IMR-90 (cell line): ENCODE data around the gene XRCC4. TPM values are rescaled to one million over a fixed set of nuclear protein-coding genes. Genes with fewer than 3 reads are reported as not detected.

Experiments used
- ATAC-seq: fragments of 200-7000 bp; cut with Tn5 transposase; 2 replicates; pipeline ENCODE4 v1.9.1; 2020; ENCODE audit warnings: low read depth, mild to moderate bottlenecking, moderate library complexity
- BruUV-seq: library from RNA; stranded (reverse); fragments of 400-500 nt; replicated peaks from 2 replicates; lab custom pipeline; 2021; lab: Mats Ljungman, UMichigan
- CTCF ChIA-PET: fragments of 300-600 bp; formaldehyde crosslinking; extraction: SDS; loops from one replicate; lab custom pipeline; 2021; ENCODE audit warnings: antibody characterized with exemption; lab: Yijun Ruan, JAX
- POLR2A ChIA-PET: fragments of 300-600 bp; sonication (Branson Sonifier 250); formaldehyde crosslinking; loops from one replicate; lab custom pipeline; 2022; ENCODE audit warnings: antibody characterized with exemption; ENCODE audit not compliant: unreplicated experiment; lab: Charles Lee
- DNase-seq: peaks from one replicate; pipeline ENCODE4 v3.0.0; 2013
- H2AFZ ChIP-seq: replicated peaks from 2 replicates; pipeline ENCODE3; 2013; ENCODE audit warnings: low read length, mild to moderate bottlenecking; ENCODE audit not compliant: poor library complexity
- H2AK5ac ChIP-seq: 2 replicates; pipeline ENCODE4 v1.6.1; 2013; ENCODE audit warnings: low read depth, low read length, inconsistent platforms
- H2AK9ac ChIP-seq: replicated peaks from 2 replicates; pipeline ENCODE3; 2013; ENCODE audit warnings: mild to moderate bottlenecking, low read depth, low read length, moderate library complexity; ENCODE audit not compliant: poor library complexity
- H2BK120ac ChIP-seq: 2 replicates; pipeline ENCODE4 v1.6.1; 2013; ENCODE audit warnings: low read depth, low read length, inconsistent platforms
- H2BK15ac ChIP-seq: 3 replicates; pipeline ENCODE4 v1.6.1; 2013; ENCODE audit warnings: low read depth, low read length, inconsistent platforms
- H2BK20ac ChIP-seq: 2 replicates; pipeline ENCODE4 v1.6.1; 2013; ENCODE audit warnings: low read depth, mild to moderate bottlenecking, inconsistent platforms, low read length, moderate library complexity
- H2BK5ac ChIP-seq: 2 replicates; pipeline ENCODE4 v1.6.1; 2013; ENCODE audit warnings: mild to moderate bottlenecking, low read depth, low read length, inconsistent platforms; ENCODE audit not compliant: poor library complexity, severe bottlenecking
- H3K14ac ChIP-seq: replicated peaks from 2 replicates; pipeline ENCODE4 v1.6.1; 2013; ENCODE audit warnings: low read depth, low read length, inconsistent platforms
- H3K18ac ChIP-seq: 2 replicates; pipeline ENCODE4 v1.6.1; 2013; ENCODE audit warnings: low read depth, low read length, control low read depth
- H3K23ac ChIP-seq: 2 replicates; pipeline ENCODE4 v1.6.1; 2013; ENCODE audit warnings: low read depth, low read length, inconsistent platforms
- H3K27ac ChIP-seq: 2 replicates; pipeline ENCODE4 v1.5.1; 2013; ENCODE audit warnings: mild to moderate bottlenecking, control low read depth, low read length; ENCODE audit not compliant: insufficient read depth
- H3K27me3 ChIP-seq: 2 replicates; pipeline ENCODE4 v1.6.1; 2013; ENCODE audit warnings: low read length; ENCODE audit not compliant: control insufficient read depth, insufficient read depth
- H3K36me3 ChIP-seq: 2 replicates; pipeline ENCODE4 v1.6.1; 2013; ENCODE audit warnings: low read length, mixed read lengths; ENCODE audit not compliant: control insufficient read depth, insufficient read depth
- H3K4ac ChIP-seq: 2 replicates; pipeline ENCODE4 v1.6.1; 2013; ENCODE audit warnings: low read depth, low read length, inconsistent platforms
- H3K4me1 ChIP-seq: 2 replicates; pipeline ENCODE4 v1.6.1; 2013; ENCODE audit warnings: low read length, mixed read lengths; ENCODE audit not compliant: control insufficient read depth, insufficient read depth
- H3K4me2 ChIP-seq: 2 replicates; pipeline ENCODE4 v1.6.1; 2013; ENCODE audit warnings: low read depth, mild to moderate bottlenecking, control low read depth, low read length, moderate library complexity
- H3K4me3 ChIP-seq: 2 replicates; pipeline ENCODE4 v1.5.1; 2013; ENCODE audit warnings: low read depth, mild to moderate bottlenecking, control low read depth, low read length, moderate library complexity; ENCODE audit not compliant: insufficient read depth
- H3K56ac ChIP-seq: 2 replicates; pipeline ENCODE4 v1.6.1; 2013; ENCODE audit warnings: low read length, inconsistent platforms; ENCODE audit not compliant: insufficient read depth; ENCODE audit errors: extremely low read depth
- H3K79me1 ChIP-seq, 2 experiments: 2 replicates each; pipeline ENCODE4 v1.6.1; 2013; ENCODE audit warnings: low read length in 2 of 2, inconsistent platforms in 1 of 2, low read depth in 1 of 2
- H3K9ac ChIP-seq: 2 replicates; pipeline ENCODE4 v1.6.1; 2013; ENCODE audit warnings: low read depth, low read length, control low read depth
- H3K9me1 ChIP-seq: 2 replicates; pipeline ENCODE4 v1.6.1; 2013; ENCODE audit warnings: low read length, inconsistent platforms; ENCODE audit not compliant: insufficient read depth
- H3K9me3 ChIP-seq: 2 replicates; pipeline ENCODE4 v1.6.1; 2013; ENCODE audit warnings: low read length; ENCODE audit not compliant: control insufficient read depth, insufficient read depth
- H4K20me1 ChIP-seq: 2 replicates; pipeline ENCODE4 v1.6.1; 2013; ENCODE audit warnings: low read length, inconsistent platforms; ENCODE audit not compliant: insufficient read depth
- H4K5ac ChIP-seq: 2 replicates; pipeline ENCODE4 v1.6.1; 2013; ENCODE audit warnings: mild to moderate bottlenecking, low read depth, low read length, control low read depth
- H4K8ac ChIP-seq, 2 experiments: 2 replicates each; pipeline ENCODE4 v1.6.1; 2013; ENCODE audit warnings: low read depth in 2 of 2, low read length in 2 of 2, control low read depth in 1 of 2, inconsistent platforms in 1 of 2
- H4K91ac ChIP-seq: 2 replicates; pipeline ENCODE4 v1.6.1; 2013; ENCODE audit warnings: low read depth, low read length, inconsistent platforms; ENCODE audit not compliant: insufficient read depth
- BHLHE40 ChIP-seq: fragments of 150-350 bp; IDR thresholded peaks from 2 replicates; pipeline ENCODE4 v1.6.1; 2016; ENCODE audit warnings: mild to moderate bottlenecking, low read depth, low read length
- CEBPB ChIP-seq: IDR thresholded peaks from 2 replicates; pipeline ENCODE4 v1.6.1; 2012; ENCODE audit warnings: low read depth, low read length, improper control_type of control experiment
- CHD1 ChIP-seq: IDR thresholded peaks from 2 replicates; pipeline ENCODE4 v1.6.1; 2012; ENCODE audit warnings: low read depth, low read length, improper control_type of control experiment
- CTCF ChIP-seq: conservative IDR thresholded peaks from 2 replicates; pipeline ENCODE4 v1.5.1; 2012; ENCODE audit warnings: mild to moderate bottlenecking, low read depth, low read length, improper control_type of control experiment
- ELK1 ChIP-seq: fragments of 150-350 bp; IDR thresholded peaks from 2 replicates; pipeline ENCODE4 v1.6.1; 2016; ENCODE audit warnings: low read depth, mild to moderate bottlenecking, low read length, moderate library complexity, borderline replicate concordance
- FOS ChIP-seq: fragments of 150-350 bp; IDR thresholded peaks from 2 replicates; pipeline ENCODE4 v1.6.1; 2016; ENCODE audit warnings: low read depth, low read length
- MAFK ChIP-seq: IDR thresholded peaks from 2 replicates; pipeline ENCODE4 v1.6.1; 2012; ENCODE audit warnings: low read depth, low read length, improper control_type of control experiment
- MAZ ChIP-seq: IDR thresholded peaks from 2 replicates; pipeline ENCODE4 v1.6.1; 2012; ENCODE audit warnings: low read depth, mild to moderate bottlenecking, low read length, improper control_type of control experiment, moderate library complexity, borderline replicate concordance
- MXI1 ChIP-seq: IDR thresholded peaks from 2 replicates; pipeline ENCODE4 v1.6.1; 2012; ENCODE audit warnings: low read depth, mild to moderate bottlenecking, low read length, moderate library complexity, borderline replicate concordance
- POLR2A ChIP-seq: IDR thresholded peaks from 2 replicates; pipeline ENCODE4 v1.6.1; 2012; ENCODE audit warnings: mild to moderate bottlenecking, low read depth, low read length
- RAD21 ChIP-seq: IDR thresholded peaks from 2 replicates; pipeline ENCODE4 v1.6.1; 2012; ENCODE audit warnings: low read length, improper control_type of control experiment
- RCOR1 ChIP-seq: IDR thresholded peaks from 2 replicates; pipeline ENCODE4 v1.6.1; 2012; ENCODE audit warnings: mild to moderate bottlenecking, low read length, improper control_type of control experiment; ENCODE audit not compliant: insufficient replicate concordance
- RFX5 ChIP-seq: IDR thresholded peaks from 2 replicates; pipeline ENCODE4 v1.8.0; 2012; ENCODE audit warnings: low read depth, mild to moderate bottlenecking, low read length, moderate library complexity
- SMC3 ChIP-seq: fragments of 150-350 bp; IDR thresholded peaks from 2 replicates; pipeline ENCODE4 v1.6.1; 2016; ENCODE audit warnings: low read depth, mild to moderate bottlenecking, antibody characterized with exemption, low read length, moderate library complexity
- USF2 ChIP-seq: fragments of 150-350 bp; IDR thresholded peaks from 2 replicates; pipeline ENCODE4 v1.6.1; 2017; ENCODE audit warnings: mild to moderate bottlenecking, antibody characterized with exemption, low read length, low read depth
- WGBS, 2 experiments: methylation state at CpG; one replicate each; pipeline versions ENCODE4 v1.1.5 to v1.1.7; 2013; ENCODE audit warnings: missing lambda C conversion rate in 2 of 2; ENCODE audit not compliant: insufficient read length in 1 of 2; ENCODE audit errors: extremely low coverage in 2 of 2; 5-methylcytosine and 5-hydroxymethylcytosine counted together
- dilution Hi-C: fragments of 300-500 bp; cut with HindIII; formaldehyde crosslinking; loops from one replicate; pipeline ENCODE4 v1.14.3; 2018; ENCODE audit warnings: low sequenced_read_pairs; ENCODE audit not compliant: unreplicated experiment
- in situ Hi-C: fragments of 300-500 bp; cut with MboI; formaldehyde crosslinking; loops from 3 replicates; pipeline ENCODE4 v1.14.3; 2019; ENCODE audit warnings: low sequenced_read_pairs, inconsistent platforms, mixed read lengths
- intact Hi-C: fragments of 100-400 bp; cut with micrococcal nuclease; formaldehyde crosslinking; loops from 2 replicates; pipeline ENCODE4 v1.10.0; 2022
- polyA plus RNA-seq, 3 experiments: library from polyadenylated mRNA; depleted of rRNA; stranded (reverse); fragments of >200 nt; gene quantifications; 2 replicates each; pipeline ENCODE4 v1.2.3, GENCODE V29; 2012; ENCODE audit warnings: low replicate concordance in 1 of 3
- total RNA-seq: library from RNA; depleted of rRNA; stranded (reverse); fragments of >200 nt; gene quantifications from 2 replicates; pipeline ENCODE4 v1.2.3, GENCODE V29; 2012

The XRCC4 gene
- total and polyA plus RNA-seq, 2 of the 4 experiments (the other 2 are of a cell fraction), result 3.5 to 4.7 TPM

- in situ Hi-C loops (no loop called here), dilution Hi-C loops (no loop called here), intact Hi-C loops (no loop called here)
- H3K56ac ChIP-seq, result no peak overlapping the region
- ATAC-seq, result no peak
- no peak overlapping the region for H2AK9ac ChIP-seq
- H2BK120ac ChIP-seq, result no peak overlapping the region
- POLR2A ChIA-PET, result no interaction called here
- H3K4me1 ChIP-seq, result no peaks in the 10 kb centered on the region
- H3K18ac ChIP-seq, result no peak overlapping the region
- TF ChIP-seq RCOR1, result no peak
- no peak for TF ChIP-seq CEBPB
- TF ChIP-seq CTCF, result no peak
- TF ChIP-seq RFX5, result no peak
- TF ChIP-seq BHLHE40, result no peak
- no peak for TF ChIP-seq SMC3
- no peak for TF ChIP-seq MAZ
- TF ChIP-seq RAD21, result no peak
- no peak for TF ChIP-seq FOS
- no peak for TF ChIP-seq CHD1
- TF ChIP-seq MAFK, result no peak
- no peak for TF ChIP-seq MXI1
- TF ChIP-seq USF2, result no peak
- no peak for TF ChIP-seq ELK1
- TF ChIP-seq POLR2A, result no peak
- H3K9me1 ChIP-seq, result no peaks in the 10 kb centered on the region
- CTCF ChIA-PET, result no interaction called here
- no peak overlapping the region for H4K91ac ChIP-seq
- no peak overlapping the region for H2BK20ac ChIP-seq
- no peak overlapping the region for H2AK5ac ChIP-seq
- no peak overlapping the region for H3K14ac ChIP-seq
- H3K4me3 ChIP-seq, result no peak overlapping the region
- H3K4ac ChIP-seq, result no peak overlapping the region
- no peak overlapping the region for H3K4me2 ChIP-seq
- no peaks in the 10 kb centered on the region for H3K79me1 ChIP-seq
- no peak overlapping the region for H3K27ac ChIP-seq
- H2BK5ac ChIP-seq, result no peak overlapping the region
- peaks cover 3% of the 10 kb centered on the region; the same call in 1 of the 2 replicates for H3K9me3 ChIP-seq
- H3K9ac ChIP-seq, result no peak overlapping the region
- 99% methylated on average over 10 of the region's 18 CpGs; no CpG with 5 or more reads in 1 of the 2 experiments for WGBS, 2 experiments
- H2BK15ac ChIP-seq, result no peak overlapping the region
- no peak overlapping the region for H4K5ac ChIP-seq
- H3K23ac ChIP-seq, result no peak overlapping the region
- no peak overlapping the region for H2AFZ ChIP-seq
- no peak for DNase-seq
- no peaks in the 10 kb centered on the region for H3K27me3 ChIP-seq
- H4K20me1 ChIP-seq, result no peaks in the 10 kb centered on the region
- BruUV-seq, result no TSS peak
- no peak overlapping the region for H4K8ac ChIP-seq
- H3K36me3 ChIP-seq, result no peaks in the 10 kb centered on the region
Measured at GRCh38 chr5:83133797-83134196, 56.5 kb downstream of the XRCC4 start.
